ENCODE data around the gene FBXO39. TPM values are rescaled to one million over a fixed set of nuclear protein-coding genes. Genes with fewer than 3 reads are reported as not detected.
"Not testable (repeated sequence)": the region's sequence is repeated elsewhere in the genome, so short reads cannot be mapped to it uniquely, and the experiment has no call there.

The FBXO39 gene
- total RNA-seq, 1 experiment from 2014 or later = 0.20 TPM

DNA sequence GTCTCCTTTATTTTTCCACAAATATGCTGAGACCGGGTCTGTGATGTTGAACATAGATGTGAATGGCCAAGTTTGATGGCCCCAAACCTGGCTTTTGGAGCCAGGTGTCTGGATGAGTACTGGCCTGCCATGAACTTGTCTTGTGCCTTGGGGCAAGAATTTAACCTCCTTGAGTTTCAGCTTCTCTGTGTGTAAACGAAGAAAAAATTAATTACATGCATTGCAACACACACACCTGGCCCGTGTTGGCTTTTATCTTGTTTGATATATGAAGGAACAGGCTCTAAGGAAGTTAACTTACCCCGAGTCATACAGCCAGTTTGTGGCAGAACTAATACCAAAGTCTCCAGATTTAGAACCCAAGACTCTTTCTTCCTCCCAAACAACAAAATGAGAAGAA, 13.1 kb downstream of the FBXO39 start:
- no peak for DNase-seq (ENCODE audit: low read depth)

- no peak for DNase-seq (ENCODE audit: low read depth)
Observed at GRCh38 chr17:6793748-6794493, 17.9 kb downstream of the FBXO39 start.

GRCh38 chr17:6796017-6796886, 20.2 kb downstream of the FBXO39 start:
- DNase-seq (ENCODE audit: low read depth) = peak; percentile 50

DNA sequence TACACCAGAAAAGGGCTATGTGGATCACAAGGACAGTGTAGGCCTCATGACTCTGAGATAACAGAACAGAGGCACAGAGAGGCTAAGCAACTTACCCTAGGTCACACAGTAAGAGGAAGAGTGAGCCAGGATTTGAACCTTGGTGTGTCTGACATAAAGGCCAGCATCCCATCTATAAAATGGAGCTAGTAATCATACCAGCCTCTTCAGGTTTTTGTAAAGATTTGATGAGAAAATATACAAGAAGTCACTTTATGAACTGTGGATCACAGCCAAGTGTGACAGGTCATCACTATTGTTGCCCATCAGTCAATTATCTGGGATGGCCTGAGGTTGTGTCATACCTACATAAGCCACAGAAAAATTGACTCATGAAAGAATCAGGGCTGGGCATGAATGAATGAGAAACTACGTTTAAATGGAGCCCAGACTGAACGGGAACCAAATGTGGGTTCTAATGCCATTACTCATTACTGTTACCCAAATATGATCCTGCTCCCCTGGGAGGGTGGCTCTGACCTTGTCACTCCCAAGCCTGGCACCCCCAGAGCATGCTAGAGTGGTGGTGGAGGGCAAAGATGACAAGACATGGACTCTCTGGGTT, 21.0 kb downstream of the FBXO39 start:
- peak; percentile 92 for DNase-seq (ENCODE audit: low read depth)

DNA sequence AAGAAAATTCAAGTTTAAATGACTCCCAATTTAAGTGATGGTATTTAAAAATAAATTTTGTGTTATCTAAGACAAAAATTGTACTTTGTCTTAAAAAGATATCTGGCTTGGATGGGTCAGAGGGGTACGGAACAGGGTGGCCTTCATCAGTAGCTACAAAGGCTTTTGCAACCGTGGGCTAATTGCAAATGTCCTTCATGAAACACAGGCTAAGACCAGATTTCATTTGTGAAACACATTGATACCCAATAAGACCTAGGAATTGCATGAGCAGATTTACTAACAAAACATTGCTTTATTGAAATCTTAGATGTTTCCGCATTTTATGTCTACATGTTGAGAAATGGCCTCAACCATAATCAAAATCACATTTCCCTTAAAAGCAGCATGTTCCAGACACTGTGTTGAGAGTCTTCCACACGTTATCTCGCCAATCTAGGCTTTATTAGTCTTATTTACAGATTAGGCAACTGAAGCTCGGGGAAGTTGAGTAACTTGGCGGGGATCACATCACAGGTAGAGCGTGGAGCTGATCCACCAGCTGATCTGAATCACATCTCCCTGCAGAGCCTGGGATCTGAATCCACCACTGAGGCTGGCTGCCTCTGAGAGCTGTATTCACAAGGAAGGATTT, 21.8 kb downstream of the FBXO39 start:
- DNase-seq (ENCODE audit: low read depth) = no peak

- DNase-seq (ENCODE audit: low read depth) = no peak
Observed at GRCh38 chr17:6799738-6800137, 23.7 kb downstream of the FBXO39 start.

GRCh38 chr17:6800422-6801027, 24.5 kb downstream of the FBXO39 start:
- DNase-seq (ENCODE audit: low read depth) = no peak

DNA sequence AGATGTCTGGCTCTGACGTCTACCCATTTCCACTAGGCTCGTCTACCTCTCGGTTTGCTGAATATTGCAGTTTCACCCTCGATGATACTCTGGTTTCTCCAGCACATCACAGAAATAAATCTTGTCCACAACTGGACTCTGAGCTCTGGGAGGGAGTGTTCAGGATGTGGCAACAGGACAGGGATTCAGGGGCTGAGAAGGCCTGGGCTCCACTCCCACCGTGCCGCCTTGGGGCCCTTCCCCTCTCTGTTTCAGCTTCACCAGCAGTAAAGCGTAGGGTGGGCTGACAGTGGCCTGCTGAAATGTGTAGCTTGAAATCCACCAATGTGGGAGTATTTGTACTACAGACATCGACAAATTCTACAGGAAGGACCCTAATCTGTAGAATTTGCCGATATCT, 35.5 kb downstream of the FBXO39 start:
- DNase-seq (ENCODE audit: low read depth) = no peak

- DNase-seq (ENCODE audit: low read depth) = no peak
Observed at GRCh38 chr17:6812295-6812694, 36.3 kb downstream of the FBXO39 start.

DNA sequence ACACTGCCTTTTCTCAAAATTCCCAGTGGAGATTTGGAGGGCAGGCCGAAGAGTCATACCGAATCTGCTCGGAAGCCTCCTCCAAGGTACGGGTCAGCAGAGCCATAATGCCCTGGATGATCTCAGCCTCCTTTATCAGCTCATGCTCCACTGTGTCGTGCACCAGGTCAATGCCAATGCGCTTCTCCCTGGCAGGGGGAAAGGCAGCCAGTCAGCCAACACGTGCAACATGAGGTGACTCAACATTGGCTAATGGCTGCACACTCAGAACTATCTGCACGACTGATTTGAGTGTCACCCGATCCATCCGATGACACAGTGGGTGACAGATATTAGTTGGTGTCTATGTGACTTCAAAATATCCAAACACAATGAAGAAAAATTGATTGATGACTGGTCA, 39.8 kb downstream of the FBXO39 start:
- DNase-seq (ENCODE audit: low read depth) = peak; percentile 45

DNA sequence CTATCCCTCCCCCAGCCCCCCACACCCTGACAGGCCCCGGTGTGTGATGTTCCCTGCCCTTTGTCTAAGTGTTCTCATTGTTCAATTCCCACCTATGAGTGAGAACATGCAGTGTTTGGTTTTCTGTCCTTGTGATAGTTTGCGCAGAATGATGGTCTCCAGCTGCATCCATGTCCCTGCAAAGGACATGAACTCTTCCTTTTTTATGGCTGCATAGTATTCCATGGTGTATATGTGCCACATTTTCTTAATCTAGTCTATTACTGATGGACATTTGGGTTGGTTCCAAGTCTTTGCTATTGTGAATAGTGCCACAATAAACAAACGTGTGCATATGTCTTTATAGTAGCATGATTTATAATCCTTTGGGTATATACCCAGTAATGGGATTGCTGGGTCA, 40.4 kb downstream of the FBXO39 start:
- not testable (repeated sequence) for DNase-seq (ENCODE audit: low read depth)

- no peak for DNase-seq (ENCODE audit: low read depth)
Observed at GRCh38 chr17:6818938-6819337, 42.9 kb downstream of the FBXO39 start.

GRCh38 chr17:6823011-6823442, 47.0 kb downstream of the FBXO39 start:
- peak; percentile 78 for DNase-seq (ENCODE audit: low read depth)

GRCh38 chr17:6830383-6830986, 54.5 kb downstream of the FBXO39 start:
- no peak for DNase-seq (ENCODE audit: low read depth)

- peak; percentile 78 for DNase-seq (ENCODE audit: low read depth)
Observed at GRCh38 chr17:6831661-6832263, 55.7 kb downstream of the FBXO39 start, which contains the start of gene TEKT1. TEKT1 (minus strand) TSS chr17:6831729; CDS start chr17:6830376, 1,353 bp downstream.

Other genes with a start within 250 kb of the FBXO39 start
- 0.39 and 0.89 TPM in 2 replicates for gene PITPNM3, start 219.7 kb upstream of the FBXO39 start, total RNA-seq (2014; rRNA removed; shearing (Covaris generic))
- gene KIAA0753, start 135.5 kb upstream of the FBXO39 start, total RNA-seq (2014; rRNA removed; shearing (Covaris generic)) = 7.2 and 12.9 TPM in 2 replicates
- gene TXNDC17, start 135.2 kb upstream of the FBXO39 start, total RNA-seq (2014; rRNA removed; shearing (Covaris generic)) = 250 and 253 TPM in 2 replicates
- 13.4 and 29.9 TPM in 2 replicates for gene MED31, start 124.6 kb upstream of the FBXO39 start, total RNA-seq (2014; rRNA removed; shearing (Covaris generic))
- 0.62 and 1.6 TPM in 2 replicates for gene C17orf100, start 124.5 kb upstream of the FBXO39 start, total RNA-seq (2014; rRNA removed; shearing (Covaris generic))
- not detected in 2 replicates for gene SLC13A5, start 62.8 kb upstream of the FBXO39 start, total RNA-seq (2014; rRNA removed; shearing (Covaris generic))
- 74.4 and 76.4 TPM in 2 replicates for gene XAF1, start 20.2 kb upstream of the FBXO39 start, total RNA-seq (2014; rRNA removed; shearing (Covaris generic))
- not detected in 2 replicates for gene TEKT1, start 55.5 kb downstream of the FBXO39 start, total RNA-seq (2014; rRNA removed; shearing (Covaris generic))
- not detected in 2 replicates for gene ALOX12, start 219.8 kb downstream of the FBXO39 start, total RNA-seq (2014; rRNA removed; shearing (Covaris generic))
- gene RNASEK, start 236.4 kb downstream of the FBXO39 start, total RNA-seq (2014; rRNA removed; shearing (Covaris generic)) = 262 and 391 TPM in 2 replicates
- gene BCL6B, start 246.8 kb downstream of the FBXO39 start, total RNA-seq (2014; rRNA removed; shearing (Covaris generic)) = not detected in 2 replicates

All from M059J (cell line).